Fibroblast of skin of left biceps (primary cell): ENCODE measurements around the gene CPEB4.

Experiments used
- DNase-seq, 2 experiments: peaks; one replicate each; pipeline ENCODE4 v3.0.0-alpha.2; 2013; ENCODE audit warnings: low read depth in 2 of 2

The CPEB4 gene

DNA sequence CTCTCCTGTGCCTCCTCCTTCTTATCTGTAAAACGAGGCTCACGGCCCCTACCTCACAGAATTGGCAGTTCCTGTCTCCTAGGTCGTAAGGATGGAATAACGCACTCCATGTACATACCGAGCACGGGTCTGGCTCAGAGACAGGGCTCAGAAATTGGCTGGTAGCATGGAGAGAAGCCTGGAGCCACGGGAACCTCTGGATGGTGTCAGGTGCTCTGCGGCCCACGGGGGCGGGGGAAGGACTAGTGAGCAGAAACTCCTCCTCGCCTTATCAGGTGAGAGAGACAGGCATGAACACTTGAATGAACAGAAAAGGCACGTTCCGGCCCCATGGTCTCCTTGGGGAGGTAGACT, 85.4 kb downstream of the CPEB4 start:
- DNase-seq: no peak

DNA sequence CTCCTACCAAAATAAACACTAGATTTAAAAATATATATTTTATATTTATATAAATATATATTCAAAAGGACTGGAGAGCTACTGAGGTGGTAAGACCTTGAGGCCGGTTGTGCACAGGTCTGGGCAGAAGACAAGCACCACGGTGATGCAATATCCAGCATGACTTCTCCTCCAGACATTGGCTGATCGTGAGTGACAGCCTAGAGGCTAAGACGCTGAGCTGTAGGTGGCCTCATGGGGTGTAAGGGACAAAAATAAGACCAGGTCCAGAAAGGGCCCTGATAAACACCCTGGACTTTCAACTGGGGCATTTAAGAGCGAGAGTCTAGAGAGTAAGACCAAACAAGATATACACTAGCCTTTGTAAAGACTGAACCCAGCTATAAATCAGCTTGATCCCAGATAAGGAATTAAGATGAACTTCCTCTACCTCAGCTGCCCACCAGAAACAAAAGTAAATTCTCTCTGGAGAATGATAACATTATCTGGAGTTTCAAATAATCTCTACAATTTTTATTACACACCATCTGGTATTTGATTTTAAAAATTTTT, 86.6 kb downstream of the CPEB4 start:
- no peak for DNase-seq

DNA sequence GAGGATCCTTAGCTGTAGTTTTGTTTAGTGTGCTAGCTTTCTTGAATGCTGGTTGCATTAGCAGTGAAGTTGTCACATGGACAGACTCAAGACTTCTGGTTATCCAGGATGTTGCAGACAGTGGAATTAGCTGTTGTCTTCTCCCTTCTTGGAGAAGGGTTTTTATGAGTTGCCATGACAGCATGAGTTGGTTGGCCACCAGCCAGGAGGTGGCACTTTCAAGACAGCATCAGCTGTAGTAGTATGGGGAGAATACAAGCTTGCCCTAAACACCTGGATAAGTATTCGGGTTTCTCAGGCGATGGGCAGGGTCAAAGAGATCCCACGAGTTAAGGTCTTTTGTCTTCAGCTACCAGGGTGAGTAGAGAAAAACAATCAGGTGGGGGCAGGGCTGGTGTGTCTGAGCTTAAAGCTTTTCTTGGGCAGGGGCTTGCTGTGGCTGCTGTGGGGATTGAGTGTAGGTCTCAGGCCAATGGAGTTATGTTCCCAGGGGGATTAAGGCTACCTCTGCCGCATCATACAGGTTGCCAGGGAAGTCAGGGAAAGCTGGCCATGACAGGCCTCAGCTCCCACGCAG, 93.1 kb downstream of the CPEB4 start:
- no peak for DNase-seq

- no peak for DNase-seq
Measured at GRCh38 chr5:173984218-173984617, 96.1 kb downstream of the CPEB4 start.

- no peak for DNase-seq
Measured at GRCh38 chr5:173988554-173989431, 100.6 kb downstream of the CPEB4 start, which contains the start of gene C5orf47. C5orf47 (plus strand) TSS chr5:173989170; CDS start chr5:173989264, 94 bp downstream.

DNA sequence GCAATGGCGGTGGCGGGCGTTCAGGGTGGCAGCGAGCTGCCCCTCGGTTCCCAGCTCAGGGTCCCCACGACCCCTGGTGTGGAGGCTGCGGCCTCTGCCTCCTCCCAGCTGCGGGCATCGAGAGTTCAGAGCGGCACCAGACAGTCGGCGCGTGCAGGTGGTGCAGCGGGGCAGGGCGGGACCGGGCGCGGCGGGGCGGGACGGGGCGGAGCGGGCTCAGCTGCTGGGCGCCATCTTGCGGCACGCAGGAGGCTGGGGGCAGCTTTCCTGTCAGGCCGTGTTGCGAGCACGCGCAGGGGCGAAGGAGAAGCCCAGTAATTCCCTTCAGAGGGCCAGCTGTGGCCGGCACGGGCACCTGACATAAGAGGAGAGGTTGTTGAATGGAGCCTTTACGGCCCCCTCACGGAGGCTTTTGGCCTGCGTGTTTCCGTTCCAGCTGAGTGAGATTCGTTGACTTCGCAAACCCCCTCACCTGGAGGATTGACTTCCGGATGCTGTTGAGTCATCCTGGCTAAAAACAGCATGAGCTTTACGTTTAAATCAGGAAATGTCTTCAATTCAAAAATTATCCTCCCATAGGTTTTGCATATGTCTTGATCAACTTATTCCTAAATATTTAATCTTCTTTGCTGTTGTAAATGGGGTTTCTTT, 101.4 kb downstream of the CPEB4 start:
- no peak for DNase-seq

GRCh38 chr5:173997331-173997730, 109.2 kb downstream of the CPEB4 start:
- no peak for DNase-seq

DNA sequence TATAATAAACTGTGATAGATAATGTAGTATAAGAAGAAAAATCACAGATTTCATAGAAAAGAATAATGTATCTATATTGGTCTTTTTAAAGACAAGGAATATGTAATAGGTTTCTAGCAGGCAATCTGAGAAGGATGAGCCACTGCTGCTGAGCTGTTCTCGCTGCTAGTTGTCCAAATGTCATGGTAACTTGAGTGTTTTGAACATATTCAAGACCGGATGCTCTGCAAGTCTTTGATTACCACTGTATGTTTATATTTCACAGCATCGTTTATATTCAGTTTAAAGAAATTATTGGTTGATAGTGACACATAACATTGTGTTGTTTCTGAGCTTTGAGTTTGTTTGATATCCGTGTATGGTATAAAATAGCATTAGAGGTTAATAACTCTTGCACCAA, 110.4 kb downstream of the CPEB4 start:
- no peak for DNase-seq

GRCh38 chr5:174000076-174000475, 111.9 kb downstream of the CPEB4 start:
- DNase-seq: no peak

DNA sequence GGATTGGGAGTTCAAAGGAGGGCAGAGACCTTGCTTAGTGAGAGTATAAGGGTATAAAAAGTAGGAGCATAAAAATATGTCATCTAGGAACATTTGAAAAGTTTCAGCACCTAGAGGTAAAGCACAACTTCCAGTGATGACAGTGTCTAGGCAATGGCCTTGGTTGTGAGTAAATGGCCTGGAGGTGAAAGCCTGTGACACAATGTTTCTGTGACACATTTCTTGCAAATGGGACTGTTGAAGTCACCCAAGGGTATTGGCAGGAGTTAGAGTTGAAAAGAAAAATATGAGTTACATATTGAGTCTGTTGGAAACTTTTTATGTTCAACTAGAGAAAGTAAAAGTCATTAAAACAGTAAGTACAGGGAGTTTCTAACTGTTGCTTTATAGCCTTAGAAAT, 115.6 kb downstream of the CPEB4 start:
- no peak for DNase-seq

GRCh38 chr5:174008922-174009321, 120.8 kb downstream of the CPEB4 start:
- no peak for DNase-seq

GRCh38 chr5:174010365-174010764, 122.2 kb downstream of the CPEB4 start:
- no peak for DNase-seq

DNA sequence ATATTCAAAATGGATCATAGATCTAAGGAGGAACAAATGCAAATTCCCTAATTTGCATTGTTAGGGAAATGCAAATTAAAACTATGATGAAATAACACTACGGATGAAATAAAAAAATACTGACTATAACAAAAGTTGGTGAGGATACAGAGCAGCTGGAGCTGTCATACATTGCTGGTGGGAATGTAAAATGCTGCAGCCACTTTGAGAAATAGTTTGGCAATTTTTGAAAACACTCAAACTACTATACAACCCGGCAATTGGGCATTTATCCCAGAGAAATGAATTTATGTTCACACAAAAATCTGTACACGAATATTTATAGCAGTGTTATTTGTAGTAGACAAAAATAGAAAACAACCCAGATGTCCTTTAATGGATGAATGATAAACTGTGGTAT, 123.3 kb downstream of the CPEB4 start:
- no peak for DNase-seq
